Breast epithelium (tissue), 3 donors: ENCODE data around the gene CACNA1F.

Experiments
- POLR2AphosphoS5 ChIP-seq, 3 donors: sonication (generic); formaldehyde crosslinking; IDR thresholded peaks; one replicate each; pipeline ENCODE4 v1.6.1; 2017; ENCODE audit warnings: antibody characterized with exemption in 3 of 3
- TF ChIP-seq, protein P1 (sequence below), 3 donors: fragments of 450-650 bp; IDR thresholded peaks; one replicate each; pipeline ENCODE4 v1.5.1; 2016 to 2017; ENCODE audit warnings: antibody characterized with exemption in 3 of 3, mild to moderate bottlenecking in 3 of 3, moderate library complexity in 3 of 3

DNA sequence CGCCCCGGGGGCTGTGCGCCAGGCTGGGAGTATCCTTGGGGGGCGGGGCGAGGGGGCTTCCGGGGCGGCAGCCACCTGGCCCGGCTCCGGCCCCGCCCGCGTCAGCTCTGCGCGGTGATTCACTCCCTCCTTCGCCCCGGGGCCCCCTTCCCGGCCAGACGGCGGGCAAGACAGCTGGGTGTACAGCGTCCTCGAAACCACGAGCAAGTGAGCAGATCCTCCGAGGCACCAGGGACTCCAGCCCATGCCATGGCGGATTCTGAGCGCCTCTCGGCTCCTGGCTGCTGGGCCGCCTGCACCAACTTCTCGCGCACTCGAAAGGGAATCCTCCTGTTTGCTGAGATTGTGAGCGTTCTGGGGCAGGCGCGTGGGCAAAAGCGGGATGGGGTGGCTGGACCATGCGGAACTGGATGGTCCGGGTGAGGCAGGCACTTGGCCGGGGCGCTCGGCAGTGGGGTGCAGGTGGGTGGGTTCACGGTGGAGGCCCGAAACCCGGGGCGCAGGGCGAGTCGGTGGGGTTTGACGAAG is 61.3 kb downstream of the CACNA1F start, which contains the start of gene PLP2:
- TF ChIP-seq, protein P1, sequence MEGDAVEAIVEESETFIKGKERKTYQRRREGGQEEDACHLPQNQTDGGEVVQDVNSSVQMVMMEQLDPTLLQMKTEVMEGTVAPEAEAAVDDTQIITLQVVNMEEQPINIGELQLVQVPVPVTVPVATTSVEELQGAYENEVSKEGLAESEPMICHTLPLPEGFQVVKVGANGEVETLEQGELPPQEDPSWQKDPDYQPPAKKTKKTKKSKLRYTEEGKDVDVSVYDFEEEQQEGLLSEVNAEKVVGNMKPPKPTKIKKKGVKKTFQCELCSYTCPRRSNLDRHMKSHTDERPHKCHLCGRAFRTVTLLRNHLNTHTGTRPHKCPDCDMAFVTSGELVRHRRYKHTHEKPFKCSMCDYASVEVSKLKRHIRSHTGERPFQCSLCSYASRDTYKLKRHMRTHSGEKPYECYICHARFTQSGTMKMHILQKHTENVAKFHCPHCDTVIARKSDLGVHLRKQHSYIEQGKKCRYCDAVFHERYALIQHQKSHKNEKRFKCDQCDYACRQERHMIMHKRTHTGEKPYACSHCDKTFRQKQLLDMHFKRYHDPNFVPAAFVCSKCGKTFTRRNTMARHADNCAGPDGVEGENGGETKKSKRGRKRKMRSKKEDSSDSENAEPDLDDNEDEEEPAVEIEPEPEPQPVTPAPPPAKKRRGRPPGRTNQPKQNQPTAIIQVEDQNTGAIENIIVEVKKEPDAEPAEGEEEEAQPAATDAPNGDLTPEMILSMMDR (IDR thresholded peaks at IDR 0.05): no peak
- peak in 1 of 3 donors; percentile 52 for TF ChIP-seq POLR2AphosphoS5 (IDR thresholded peaks at IDR 0.05)
